GM23338 (cell line): ENCODE data around the gene ITPRIPL2. TPM values are rescaled to one million over a fixed set of nuclear protein-coding genes. Genes with fewer than 3 reads are reported as not detected.

Source experiments
- ATAC-seq: fragments of 200-7000 bp; cut with Tn5 transposase; 3 replicates; pipeline ENCODE4 v1.9.1; 2020
- DNase-seq: peaks from one replicate; pipeline ENCODE4 v3.0.0-alpha.2; 2015; ENCODE audit warnings: low spot score
- H2AFZ ChIP-seq: fragments of 200-600 bp; sonication (generic); 2 replicates; pipeline ENCODE4 v1.8.0; 2016; ENCODE audit warnings: antibody characterized with exemption, mild to moderate bottlenecking, moderate library complexity
- H3F3A ChIP-seq: fragments of 200-600 bp; sonication (generic); replicated peaks from 2 replicates; pipeline ENCODE4 v1.8.0; 2017; ENCODE audit warnings: antibody characterized with exemption, mixed run types, low read depth
- H3K27ac ChIP-seq: fragments of 200-600 bp; sonication (generic); 2 replicates; pipeline ENCODE4 v1.6.1; 2016; ENCODE audit warnings: low read depth
- H3K27me3 ChIP-seq: fragments of 200-600 bp; sonication (generic); 2 replicates; pipeline ENCODE4 v1.8.0; 2016; ENCODE audit warnings: mild to moderate bottlenecking, mixed run types, moderate library complexity; ENCODE audit not compliant: insufficient read depth
- H3K36me3 ChIP-seq: fragments of 200-600 bp; sonication (generic); 2 replicates; pipeline ENCODE4 v1.8.0; 2016; ENCODE audit warnings: mild to moderate bottlenecking; ENCODE audit not compliant: insufficient read depth
- H3K4me1 ChIP-seq: fragments of 200-600 bp; sonication (generic); 2 replicates; pipeline ENCODE4 v1.8.0; 2016; ENCODE audit warnings: mild to moderate bottlenecking, moderate library complexity; ENCODE audit not compliant: insufficient read depth
- H3K4me2 ChIP-seq: fragments of 200-600 bp; sonication (generic); 2 replicates; pipeline ENCODE4 v1.7.1; 2017; ENCODE audit warnings: mixed run types
- H3K4me3 ChIP-seq: fragments of 200-600 bp; sonication (generic); 2 replicates; pipeline ENCODE4 v1.6.1; 2016; ENCODE audit warnings: mixed run types
- H3K79me2 ChIP-seq: fragments of 200-600 bp; sonication (generic); replicated peaks from 2 replicates; pipeline ENCODE4 v1.8.0; 2017; ENCODE audit warnings: mild to moderate bottlenecking; ENCODE audit not compliant: insufficient read depth
- H3K9me2 ChIP-seq: fragments of 200-600 bp; sonication (generic); 2 replicates; pipeline ENCODE4 v1.8.0; 2017; ENCODE audit not compliant: insufficient read depth
- H4K20me1 ChIP-seq: fragments of 200-600 bp; sonication (generic); replicated peaks from 2 replicates; pipeline ENCODE4 v1.8.0; 2017; ENCODE audit warnings: mild to moderate bottlenecking; ENCODE audit not compliant: insufficient read depth
- H3K27ac Mint-ChIP-seq: 2 replicates; pipeline ENCODE4 v1.8.0; 2020; ENCODE audit warnings: inconsistent platforms, mild to moderate bottlenecking, moderate library complexity, mixed read lengths
- H3K27me3 Mint-ChIP-seq: 3 replicates; pipeline ENCODE4 v1.8.0; 2022; ENCODE audit warnings: low read depth, mild to moderate bottlenecking, moderate library complexity, mixed read lengths, inconsistent platforms; ENCODE audit not compliant: insufficient read depth, poor library complexity
- H3K36me3 Mint-ChIP-seq: 3 replicates; pipeline ENCODE4 v1.8.0; 2021; ENCODE audit warnings: low read depth, mild to moderate bottlenecking, inconsistent platforms, moderate library complexity, mixed read lengths
- H3K4me1 Mint-ChIP-seq: 3 replicates; pipeline ENCODE4 v1.8.0; 2020; ENCODE audit warnings: mild to moderate bottlenecking, inconsistent platforms, mixed read lengths
- H3K4me3 Mint-ChIP-seq: 3 replicates; pipeline ENCODE4 v1.8.0; 2021; ENCODE audit warnings: moderate library complexity, mild to moderate bottlenecking, inconsistent platforms, mixed read lengths
- H3K9me3 Mint-ChIP-seq: 3 replicates; pipeline ENCODE4 v1.8.0; 2020; ENCODE audit warnings: moderate library complexity, mild to moderate bottlenecking, inconsistent platforms, mixed read lengths
- CREB1 ChIP-seq: fragments of 250-450 bp; sonication (Bioruptor Pico); IDR thresholded peaks from 2 replicates; pipeline ENCODE4 v1.5.0; 2020; ENCODE audit warnings: low read depth, mild to moderate bottlenecking, moderate library complexity
- EZH2 ChIP-seq: fragments of 200-600 bp; sonication (generic); IDR thresholded peaks from one replicate; pipeline ENCODE4 v1.8.0; 2017; ENCODE audit warnings: antibody characterized with exemption, mild to moderate bottlenecking, low read depth; ENCODE audit not compliant: unreplicated experiment
- EZH2phosphoT487 ChIP-seq: fragments of 200-600 bp; sonication (generic); IDR thresholded peaks from one replicate; pipeline ENCODE4 v1.8.1; 2018; ENCODE audit warnings: antibody characterized with exemption; ENCODE audit not compliant: unreplicated experiment
- JUNB ChIP-seq: IDR thresholded peaks from one replicate; pipeline ENCODE4 v1.6.1; 2016; ENCODE audit warnings: antibody characterized with exemption; ENCODE audit not compliant: unreplicated experiment
- NANOG ChIP-seq: IDR thresholded peaks from 2 replicates; pipeline ENCODE4 v1.6.1; 2016; ENCODE audit warnings: antibody characterized with exemption, borderline replicate concordance
- POLR2AphosphoS5 ChIP-seq: IDR thresholded peaks from 2 replicates; pipeline ENCODE4 v1.6.1; 2016; ENCODE audit warnings: antibody characterized with exemption, low read depth
- REST ChIP-seq: IDR thresholded peaks from one replicate; pipeline ENCODE4 v1.6.1; 2018; ENCODE audit warnings: antibody characterized with exemption; ENCODE audit not compliant: unreplicated experiment
- STAT1 ChIP-seq: IDR thresholded peaks from one replicate; pipeline ENCODE4 v1.6.1; 2016; ENCODE audit warnings: antibody characterized with exemption; ENCODE audit not compliant: unreplicated experiment
- ZNF114 ChIP-seq: fragments of 250-450 bp; sonication (Bioruptor Pico); IDR thresholded peaks from 2 replicates; pipeline ENCODE4 v1.5.0; 2020; ENCODE audit warnings: mild to moderate bottlenecking, moderate library complexity
- ZNF331 ChIP-seq: fragments of 250-450 bp; sonication (Bioruptor Pico); IDR thresholded peaks from 2 replicates; pipeline ENCODE4 v1.5.0; 2020; ENCODE audit warnings: low read depth, mild to moderate bottlenecking, moderate library complexity
- polyA plus RNA-seq: library from polyadenylated mRNA; unstranded; fragments of >200 nt; fragmentation: Nextera tagmentation; extraction: Ambion mirVana; gene quantifications from 2 replicates; pipeline ENCODE4 v1.2.1, GENCODE V29; 2016
- total RNA-seq: library from RNA; depleted of rRNA; stranded (reverse); fragments of >200 nt; shearing (Covaris generic); gene quantifications from 2 replicates; pipeline ENCODE4 v1.2.3, GENCODE V29; 2014
- TF ChIP-seq, protein P1 (sequence below), 2 experiments: fragments of 200-600 bp in 1 of 2; sonication (generic) in 1 of 2; conservative IDR thresholded peaks; 2 replicates each; pipeline versions ENCODE4 v1.5.1 to v1.6.1; 2016 to 2017; ENCODE audit warnings: antibody characterized with exemption in 2 of 2, low read depth in 2 of 2, mild to moderate bottlenecking in 2 of 2, moderate library complexity in 1 of 2
- TF ChIP-seq, protein P2 (sequence below): fragments of 250-450 bp; sonication (Bioruptor Pico); IDR thresholded peaks from 2 replicates; pipeline ENCODE4 v1.5.0; 2020; ENCODE audit warnings: mild to moderate bottlenecking, moderate library complexity
- TF ChIP-seq, protein P3 (sequence below): IDR thresholded peaks from 2 replicates; pipeline ENCODE4 v1.6.1; 2016; ENCODE audit warnings: antibody characterized with exemption

Gene ITPRIPL2
- total and polyA plus RNA-seq, 2 experiments from 2014 or later, result 0.94 to 8.3 TPM

- H3K9me3 Mint-ChIP-seq, result peaks cover 12% of the 10 kb centered on the region; the same call in 2 of the 3 replicates
- Histone ChIP-seq H3K27ac (no peak overlapping the region), H4K20me1 (no peaks in the 10 kb centered on the region), H2AFZ (no peak overlapping the region), H3K27me3 (no peaks in the 10 kb centered on the region), H3K36me3 (no peaks in the 10 kb centered on the region), H3F3A (no peaks in the 10 kb centered on the region), H3K4me2 (no peak overlapping the region), H3K4me3 (no peak overlapping the region), H3K4me1 (peaks cover 18% of the 10 kb centered on the region), H3K79me2 (no peaks in the 10 kb centered on the region), H3K9me2 (no peaks in the 10 kb centered on the region)
- ATAC-seq (no peak), DNase-seq (no peak)
- TF ChIP-seq JUNB (no peak), POLR2AphosphoS5 (no peak), EZH2phosphoT487 (no peak), STAT1 (no peak), CREB1 (CRISPR knock-in tag) (no peak), NANOG (no peak), ZNF114 (CRISPR knock-in tag) (no peak), EZH2 (no peak), ZNF331 (CRISPR knock-in tag) (no peak), REST (no peak)
- TF ChIP-seq, protein P1, sequence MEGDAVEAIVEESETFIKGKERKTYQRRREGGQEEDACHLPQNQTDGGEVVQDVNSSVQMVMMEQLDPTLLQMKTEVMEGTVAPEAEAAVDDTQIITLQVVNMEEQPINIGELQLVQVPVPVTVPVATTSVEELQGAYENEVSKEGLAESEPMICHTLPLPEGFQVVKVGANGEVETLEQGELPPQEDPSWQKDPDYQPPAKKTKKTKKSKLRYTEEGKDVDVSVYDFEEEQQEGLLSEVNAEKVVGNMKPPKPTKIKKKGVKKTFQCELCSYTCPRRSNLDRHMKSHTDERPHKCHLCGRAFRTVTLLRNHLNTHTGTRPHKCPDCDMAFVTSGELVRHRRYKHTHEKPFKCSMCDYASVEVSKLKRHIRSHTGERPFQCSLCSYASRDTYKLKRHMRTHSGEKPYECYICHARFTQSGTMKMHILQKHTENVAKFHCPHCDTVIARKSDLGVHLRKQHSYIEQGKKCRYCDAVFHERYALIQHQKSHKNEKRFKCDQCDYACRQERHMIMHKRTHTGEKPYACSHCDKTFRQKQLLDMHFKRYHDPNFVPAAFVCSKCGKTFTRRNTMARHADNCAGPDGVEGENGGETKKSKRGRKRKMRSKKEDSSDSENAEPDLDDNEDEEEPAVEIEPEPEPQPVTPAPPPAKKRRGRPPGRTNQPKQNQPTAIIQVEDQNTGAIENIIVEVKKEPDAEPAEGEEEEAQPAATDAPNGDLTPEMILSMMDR (conservative IDR thresholded peaks at IDR 0.05; ENCODE audit: low read depth in 2 of 2), result no peak
- TF ChIP-seq, protein P2, sequence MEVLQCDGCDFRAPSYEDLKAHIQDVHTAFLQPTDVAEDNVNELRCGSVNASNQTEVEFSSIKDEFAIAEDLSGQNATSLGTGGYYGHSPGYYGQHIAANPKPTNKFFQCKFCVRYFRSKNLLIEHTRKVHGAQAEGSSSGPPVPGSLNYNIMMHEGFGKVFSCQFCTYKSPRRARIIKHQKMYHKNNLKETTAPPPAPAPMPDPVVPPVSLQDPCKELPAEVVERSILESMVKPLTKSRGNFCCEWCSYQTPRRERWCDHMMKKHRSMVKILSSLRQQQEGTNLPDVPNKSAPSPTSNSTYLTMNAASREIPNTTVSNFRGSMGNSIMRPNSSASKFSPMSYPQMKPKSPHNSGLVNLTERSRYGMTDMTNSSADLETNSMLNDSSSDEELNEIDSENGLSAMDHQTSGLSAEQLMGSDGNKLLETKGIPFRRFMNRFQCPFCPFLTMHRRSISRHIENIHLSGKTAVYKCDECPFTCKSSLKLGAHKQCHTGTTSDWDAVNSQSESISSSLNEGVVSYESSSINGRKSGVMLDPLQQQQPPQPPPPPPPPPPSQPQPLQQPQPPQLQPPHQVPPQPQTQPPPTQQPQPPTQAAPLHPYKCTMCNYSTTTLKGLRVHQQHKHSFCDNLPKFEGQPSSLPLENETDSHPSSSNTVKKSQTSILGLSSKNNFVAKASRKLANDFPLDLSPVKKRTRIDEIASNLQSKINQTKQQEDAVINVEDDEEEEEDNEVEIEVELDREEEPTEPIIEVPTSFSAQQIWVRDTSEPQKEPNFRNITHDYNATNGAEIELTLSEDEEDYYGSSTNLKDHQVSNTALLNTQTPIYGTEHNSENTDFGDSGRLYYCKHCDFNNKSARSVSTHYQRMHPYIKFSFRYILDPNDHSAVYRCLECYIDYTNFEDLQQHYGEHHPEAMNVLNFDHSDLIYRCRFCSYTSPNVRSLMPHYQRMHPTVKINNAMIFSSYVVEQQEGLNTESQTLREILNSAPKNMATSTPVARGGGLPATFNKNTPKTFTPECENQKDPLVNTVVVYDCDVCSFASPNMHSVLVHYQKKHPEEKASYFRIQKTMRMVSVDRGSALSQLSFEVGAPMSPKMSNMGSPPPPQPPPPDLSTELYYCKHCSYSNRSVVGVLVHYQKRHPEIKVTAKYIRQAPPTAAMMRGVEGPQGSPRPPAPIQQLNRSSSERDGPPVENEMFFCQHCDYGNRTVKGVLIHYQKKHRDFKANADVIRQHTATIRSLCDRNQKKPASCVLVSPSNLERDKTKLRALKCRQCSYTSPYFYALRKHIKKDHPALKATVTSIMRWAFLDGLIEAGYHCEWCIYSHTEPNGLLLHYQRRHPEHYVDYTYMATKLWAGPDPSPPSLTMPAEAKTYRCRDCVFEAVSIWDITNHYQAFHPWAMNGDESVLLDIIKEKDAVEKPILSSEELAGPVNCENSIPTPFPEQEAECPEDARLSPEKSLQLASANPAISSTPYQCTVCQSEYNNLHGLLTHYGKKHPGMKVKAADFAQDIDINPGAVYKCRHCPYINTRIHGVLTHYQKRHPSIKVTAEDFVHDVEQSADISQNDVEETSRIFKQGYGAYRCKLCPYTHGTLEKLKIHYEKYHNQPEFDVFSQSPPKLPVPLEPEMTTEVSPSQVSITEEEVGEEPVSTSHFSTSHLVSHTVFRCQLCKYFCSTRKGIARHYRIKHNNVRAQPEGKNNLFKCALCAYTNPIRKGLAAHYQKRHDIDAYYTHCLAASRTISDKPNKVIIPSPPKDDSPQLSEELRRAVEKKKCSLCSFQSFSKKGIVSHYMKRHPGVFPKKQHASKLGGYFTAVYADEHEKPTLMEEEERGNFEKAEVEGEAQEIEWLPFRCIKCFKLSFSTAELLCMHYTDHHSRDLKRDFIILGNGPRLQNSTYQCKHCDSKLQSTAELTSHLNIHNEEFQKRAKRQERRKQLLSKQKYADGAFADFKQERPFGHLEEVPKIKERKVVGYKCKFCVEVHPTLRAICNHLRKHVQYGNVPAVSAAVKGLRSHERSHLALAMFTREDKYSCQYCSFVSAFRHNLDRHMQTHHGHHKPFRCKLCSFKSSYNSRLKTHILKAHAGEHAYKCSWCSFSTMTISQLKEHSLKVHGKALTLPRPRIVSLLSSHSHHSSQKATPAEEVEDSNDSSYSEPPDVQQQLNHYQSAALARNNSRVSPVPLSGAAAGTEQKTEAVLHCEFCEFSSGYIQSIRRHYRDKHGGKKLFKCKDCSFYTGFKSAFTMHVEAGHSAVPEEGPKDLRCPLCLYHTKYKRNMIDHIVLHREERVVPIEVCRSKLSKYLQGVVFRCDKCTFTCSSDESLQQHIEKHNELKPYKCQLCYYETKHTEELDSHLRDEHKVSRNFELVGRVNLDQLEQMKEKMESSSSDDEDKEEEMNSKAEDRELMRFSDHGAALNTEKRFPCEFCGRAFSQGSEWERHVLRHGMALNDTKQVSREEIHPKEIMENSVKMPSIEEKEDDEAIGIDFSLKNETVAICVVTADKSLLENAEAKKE (CRISPR knock-in tag), result no peak
- TF ChIP-seq, protein P3, sequence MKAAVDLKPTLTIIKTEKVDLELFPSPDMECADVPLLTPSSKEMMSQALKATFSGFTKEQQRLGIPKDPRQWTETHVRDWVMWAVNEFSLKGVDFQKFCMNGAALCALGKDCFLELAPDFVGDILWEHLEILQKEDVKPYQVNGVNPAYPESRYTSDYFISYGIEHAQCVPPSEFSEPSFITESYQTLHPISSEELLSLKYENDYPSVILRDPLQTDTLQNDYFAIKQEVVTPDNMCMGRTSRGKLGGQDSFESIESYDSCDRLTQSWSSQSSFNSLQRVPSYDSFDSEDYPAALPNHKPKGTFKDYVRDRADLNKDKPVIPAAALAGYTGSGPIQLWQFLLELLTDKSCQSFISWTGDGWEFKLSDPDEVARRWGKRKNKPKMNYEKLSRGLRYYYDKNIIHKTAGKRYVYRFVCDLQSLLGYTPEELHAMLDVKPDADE, result no peak
- H3K27me3 Mint-ChIP-seq, result peaks cover 9% of the 10 kb centered on the region
- no peak overlapping the region for H3K4me3 Mint-ChIP-seq
- no peaks in the 10 kb centered on the region for H3K36me3 Mint-ChIP-seq
- H3K27ac Mint-ChIP-seq, result no peak overlapping the region
- peaks cover 21% of the 10 kb centered on the region for H3K4me1 Mint-ChIP-seq
These were observed 12.5 kb downstream of the ITPRIPL2 start for GRCh38 chr16:19126300-19126699.
